ENCODE measurements around the gene FMNL1. TPM values are rescaled to one million over a fixed set of nuclear protein-coding genes. Genes with fewer than 3 reads are reported as not detected.

FMNL1 gene
- total and polyA plus RNA-seq, 4 donors, result 1.5 to 7.4 (median 4.8) TPM

- Histone ChIP-seq H3K9ac (ENCODE audit: low read depth in 1 of 2, low read length in 2 of 2) (no peak overlapping the region), H3K27me3 (ENCODE audit: control insufficient read depth in 4 of 4, insufficient read depth in 4 of 4, low read length in 3 of 4) (no peaks in the 10 kb centered on the region), H3K27ac (ENCODE audit: low read depth in 1 of 2, low read length in 2 of 2) (peak overlapping the region; percentile 64 to 71), H3K36me3 (ENCODE audit: control insufficient read depth in 4 of 4, insufficient read depth in 3 of 4, low read depth in 1 of 4, low read length in 3 of 4) (no peaks in the 10 kb centered on the region), H3K9me3 (ENCODE audit: control insufficient read depth in 4 of 4, low read length in 3 of 4) (no peaks in the 10 kb centered on the region), H3K4me1 (ENCODE audit: control insufficient read depth in 4 of 4, insufficient read depth in 4 of 4, low read length in 3 of 4) (peaks cover 0 to 11% (median 5%) of the 10 kb centered on the region in 4 donors), H3K4me3 (ENCODE audit: low read depth in 1 of 3, low read length in 3 of 3) (no peak overlapping the region)
- WGBS, result 90% methylated on average over 9 of the region's 9 CpGs
- peak; percentile 29 for DNase-seq (ENCODE audit: low spot score)
- TF ChIP-seq, protein P1, sequence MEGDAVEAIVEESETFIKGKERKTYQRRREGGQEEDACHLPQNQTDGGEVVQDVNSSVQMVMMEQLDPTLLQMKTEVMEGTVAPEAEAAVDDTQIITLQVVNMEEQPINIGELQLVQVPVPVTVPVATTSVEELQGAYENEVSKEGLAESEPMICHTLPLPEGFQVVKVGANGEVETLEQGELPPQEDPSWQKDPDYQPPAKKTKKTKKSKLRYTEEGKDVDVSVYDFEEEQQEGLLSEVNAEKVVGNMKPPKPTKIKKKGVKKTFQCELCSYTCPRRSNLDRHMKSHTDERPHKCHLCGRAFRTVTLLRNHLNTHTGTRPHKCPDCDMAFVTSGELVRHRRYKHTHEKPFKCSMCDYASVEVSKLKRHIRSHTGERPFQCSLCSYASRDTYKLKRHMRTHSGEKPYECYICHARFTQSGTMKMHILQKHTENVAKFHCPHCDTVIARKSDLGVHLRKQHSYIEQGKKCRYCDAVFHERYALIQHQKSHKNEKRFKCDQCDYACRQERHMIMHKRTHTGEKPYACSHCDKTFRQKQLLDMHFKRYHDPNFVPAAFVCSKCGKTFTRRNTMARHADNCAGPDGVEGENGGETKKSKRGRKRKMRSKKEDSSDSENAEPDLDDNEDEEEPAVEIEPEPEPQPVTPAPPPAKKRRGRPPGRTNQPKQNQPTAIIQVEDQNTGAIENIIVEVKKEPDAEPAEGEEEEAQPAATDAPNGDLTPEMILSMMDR (IDR thresholded peaks at IDR 0.05; ENCODE audit: low read depth, low read length, missing input control), result no peak
- TF ChIP-seq FOXA1 (IDR thresholded peaks at IDR 0.05) (no peak), REST (IDR thresholded peaks at IDR 0.05) (no peak), YY1 (IDR thresholded peaks at IDR 0.05) (no peak), NR2F2 (IDR thresholded peaks at IDR 0.05) (no peak), JUND (IDR thresholded peaks at IDR 0.05) (no peak), FOXA2 (IDR thresholded peaks at IDR 0.05) (no peak), HNF4G (IDR thresholded peaks at IDR 0.05) (no peak), EGR1 (IDR thresholded peaks at IDR 0.05; ENCODE audit: low read depth in 2 of 2) (no peak), GABPA (IDR thresholded peaks at IDR 0.05 in 1 of 2, conservative IDR thresholded peaks at IDR 0.05 in 1 of 2) (no peak), HNF4A (conservative IDR thresholded peaks at IDR 0.05) (no peak), RXRA (IDR thresholded peaks at IDR 0.05) (no peak), TAF1 (conservative IDR thresholded peaks at IDR 0.05) (no peak)
- TF ChIP-seq, protein P2, sequence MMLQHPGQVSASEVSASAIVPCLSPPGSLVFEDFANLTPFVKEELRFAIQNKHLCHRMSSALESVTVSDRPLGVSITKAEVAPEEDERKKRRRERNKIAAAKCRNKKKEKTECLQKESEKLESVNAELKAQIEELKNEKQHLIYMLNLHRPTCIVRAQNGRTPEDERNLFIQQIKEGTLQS (IDR thresholded peaks at IDR 0.05), result no peak
- TF ChIP-seq, protein P3, sequence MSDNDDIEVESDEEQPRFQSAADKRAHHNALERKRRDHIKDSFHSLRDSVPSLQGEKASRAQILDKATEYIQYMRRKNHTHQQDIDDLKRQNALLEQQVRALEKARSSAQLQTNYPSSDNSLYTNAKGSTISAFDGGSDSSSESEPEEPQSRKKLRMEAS (IDR thresholded peaks at IDR 0.05), result no peak
These were observed 3.0 kb downstream of the FMNL1 start for GRCh38 chr17:45224671-45225050.

DNA sequence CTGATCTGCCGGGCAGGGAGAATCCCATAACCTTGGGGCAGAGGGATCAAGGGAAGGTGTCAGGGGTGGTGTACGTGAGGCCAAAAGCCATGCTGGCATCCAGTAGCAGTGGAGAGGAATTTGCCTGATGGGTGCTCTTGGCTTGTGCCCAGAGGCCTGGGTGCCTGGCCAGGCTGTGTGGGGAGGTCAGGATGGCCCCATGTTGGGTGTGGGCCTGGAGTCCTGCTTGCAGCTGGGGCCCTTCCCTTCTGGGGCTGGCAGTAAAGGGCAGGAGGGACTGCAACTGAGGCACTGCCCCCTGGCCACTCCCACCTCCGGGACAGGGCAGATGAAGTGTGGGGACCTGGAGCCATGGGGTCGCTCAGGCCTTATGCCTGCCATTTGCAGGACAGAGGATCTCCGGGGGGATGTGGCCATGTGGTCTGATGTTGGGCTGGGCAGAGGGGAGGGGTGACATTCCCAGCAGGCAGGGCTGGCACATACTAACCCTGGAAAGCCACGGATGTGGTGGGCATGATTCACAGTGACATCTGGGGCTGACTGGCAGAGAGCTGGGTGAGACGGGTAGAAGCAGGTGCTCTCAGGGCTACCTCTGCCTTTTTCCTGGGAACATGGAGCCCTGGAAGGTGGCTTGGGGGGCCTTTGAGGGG, 3.5 kb downstream of the FMNL1 start:
- no peak for DNase-seq (ENCODE audit: low spot score)
- Histone ChIP-seq H3K4me1 (ENCODE audit: control insufficient read depth in 4 of 4, insufficient read depth in 4 of 4, low read length in 3 of 4) (peaks cover 0 to 11% (median 5%) of the 10 kb centered on the region in 4 donors), H3K36me3 (ENCODE audit: control insufficient read depth in 4 of 4, insufficient read depth in 3 of 4, low read depth in 1 of 4, low read length in 3 of 4) (no peaks in the 10 kb centered on the region), H3K27me3 (ENCODE audit: control insufficient read depth in 4 of 4, insufficient read depth in 4 of 4, low read length in 3 of 4) (no peaks in the 10 kb centered on the region), H3K27ac (ENCODE audit: low read depth in 1 of 2, low read length in 2 of 2) (peak overlapping the region; percentile 64 to 71), H3K4me3 (ENCODE audit: low read depth in 1 of 3, low read length in 3 of 3) (no peak overlapping the region), H3K9ac (ENCODE audit: low read depth in 1 of 2, low read length in 2 of 2) (peak overlapping the region; percentile 3 to 53), H3K9me3 (ENCODE audit: control insufficient read depth in 4 of 4, low read length in 3 of 4) (no peaks in the 10 kb centered on the region)
- TF ChIP-seq GABPA (IDR thresholded peaks at IDR 0.05 in 1 of 2, conservative IDR thresholded peaks at IDR 0.05 in 1 of 2), result no peak
- TF ChIP-seq SP1 (IDR thresholded peaks at IDR 0.05), result no peak
- no peak for TF ChIP-seq RXRA (IDR thresholded peaks at IDR 0.05)
- TF ChIP-seq TAF1 (conservative IDR thresholded peaks at IDR 0.05), result no peak
- TF ChIP-seq ZBTB33 (IDR thresholded peaks at IDR 0.05), result no peak
- TF ChIP-seq, protein P3 (IDR thresholded peaks at IDR 0.05), result no peak
- TF ChIP-seq NR2F2 (IDR thresholded peaks at IDR 0.05), result no peak
- TF ChIP-seq REST (IDR thresholded peaks at IDR 0.05), result no peak
- no peak for TF ChIP-seq FOXA1 (IDR thresholded peaks at IDR 0.05)
- TF ChIP-seq EGR1 (IDR thresholded peaks at IDR 0.05; ENCODE audit: low read depth in 2 of 2), result no peak
- no peak for TF ChIP-seq HNF4A (conservative IDR thresholded peaks at IDR 0.05)
- WGBS, result 79% methylated on average over 7 of the region's 7 CpGs

Data from liver (tissue), 9 donors.